Activated CD4-positive, alpha-beta T cell treated with anti-CD3 and anti-CD28 coated beads, Interleukin-2, amount 50 U/mL, for 24 hours (primary cell): ENCODE measurements around the gene NUF2.
"Not testable (repeated sequence)": the region's sequence is repeated elsewhere in the genome, so short reads cannot be mapped to it uniquely, and the experiment has no call there.

Experiments used
- DNase-seq, 2 donors: peaks; one replicate each; pipeline ENCODE4 v3.0.0-alpha.2; 2020; ENCODE audit warnings: low read depth in 1 of 2, low spot score in 1 of 2

Gene NUF2

DNA sequence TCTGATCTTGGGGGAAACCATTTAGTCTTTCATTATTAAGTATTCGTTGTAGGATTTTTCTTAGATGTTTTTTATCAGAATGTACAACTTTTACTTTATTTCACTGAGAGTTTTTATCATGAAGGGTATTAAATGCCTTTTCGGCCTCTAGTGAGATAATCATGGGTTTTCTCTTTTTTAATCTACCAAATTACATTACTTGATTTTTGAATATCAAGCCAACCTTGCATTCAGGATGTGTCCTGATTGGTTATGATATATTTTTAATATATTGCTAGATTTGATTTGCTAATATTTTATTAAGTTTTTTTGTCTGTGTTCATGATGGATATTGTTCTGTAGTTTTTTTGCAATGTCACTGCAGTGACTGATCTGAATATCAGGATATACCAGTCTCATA is 9.4 kb downstream of the NUF2 start:
- DNase-seq = no peak

DNA sequence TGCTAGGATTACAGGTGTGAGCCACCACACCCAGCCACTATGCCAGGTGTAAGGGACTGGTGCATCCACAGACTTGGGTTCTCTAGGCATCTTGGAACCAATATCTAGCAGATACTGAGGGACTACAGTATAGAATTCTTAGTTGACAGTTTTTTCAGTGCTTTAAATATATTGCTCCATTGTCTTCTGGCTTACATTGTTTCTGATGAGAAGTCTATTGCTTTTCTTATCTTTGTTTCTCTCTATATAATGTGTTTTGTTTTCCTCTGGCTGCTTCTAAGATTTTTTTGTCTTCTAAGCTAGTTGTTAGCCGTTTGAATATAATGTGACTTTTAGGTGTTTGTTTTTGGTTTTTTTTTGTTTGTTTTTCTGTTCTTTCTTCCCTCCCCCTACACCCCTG is 13.5 kb downstream of the NUF2 start:
- DNase-seq = no peak

DNA sequence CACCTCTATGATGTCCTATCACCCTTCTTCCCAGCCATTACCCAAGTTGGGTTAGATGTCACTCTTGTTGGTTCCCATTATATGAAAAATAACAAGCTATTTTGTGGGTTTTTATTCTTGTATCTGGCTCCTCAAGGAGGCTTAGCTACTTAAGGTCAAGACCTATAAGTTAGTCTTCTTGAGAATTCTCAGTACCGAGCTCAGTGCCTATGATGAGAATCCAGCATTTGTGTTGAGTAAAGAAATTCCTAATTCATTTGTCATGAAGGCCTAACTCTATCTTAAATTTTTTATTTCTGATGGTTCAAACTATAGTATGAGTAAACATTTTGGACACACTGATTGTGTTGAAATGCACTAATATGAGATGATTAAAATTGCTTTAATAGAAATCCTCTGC is 15.9 kb downstream of the NUF2 start:
- DNase-seq = no peak

DNA sequence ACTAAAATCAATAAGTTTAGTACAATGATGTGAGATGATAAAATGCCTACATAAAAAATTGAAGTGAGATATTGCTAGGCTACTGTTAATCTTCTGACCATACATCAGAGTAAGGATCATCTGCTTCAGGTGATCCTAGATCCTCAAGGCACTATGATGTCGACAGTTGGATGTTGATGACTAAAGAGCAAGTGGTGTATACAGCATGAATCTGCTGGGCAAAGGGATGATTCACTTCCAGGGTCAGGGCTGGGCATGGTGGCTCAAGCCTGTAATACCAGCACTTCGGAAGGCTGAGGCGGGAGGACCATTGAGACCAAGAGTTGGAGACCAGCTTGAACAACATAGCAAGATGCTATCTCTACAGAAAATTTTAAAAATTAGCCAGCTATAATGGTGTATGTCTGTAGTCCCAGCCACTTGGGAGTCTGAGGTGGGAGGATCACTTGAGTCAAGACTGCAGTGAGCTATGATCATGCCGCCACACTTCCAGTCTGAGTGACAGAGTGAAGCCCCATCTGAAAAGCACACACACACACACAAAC is 24.6 kb downstream of the NUF2 start:
- DNase-seq = no peak

DNA sequence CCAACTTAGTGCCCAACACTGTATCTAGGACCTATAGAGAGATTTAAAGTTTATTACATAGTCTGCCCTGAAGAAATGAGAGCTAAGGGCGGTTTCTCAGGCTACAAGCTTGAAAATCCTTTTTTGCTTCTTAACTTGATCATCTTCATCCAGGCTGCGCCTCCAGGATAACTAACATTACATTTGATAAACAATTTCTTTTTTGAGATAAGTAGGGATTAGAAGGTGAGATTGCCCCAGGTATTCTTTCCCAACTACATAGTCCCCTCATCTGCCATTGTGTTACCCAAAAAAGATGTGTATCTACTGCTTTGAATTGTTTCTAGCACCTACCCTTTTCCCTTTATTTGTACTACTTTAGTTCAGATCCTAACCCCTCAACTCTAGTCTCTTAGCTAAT is 25.4 kb downstream of the NUF2 start:
- no peak for DNase-seq

DNA sequence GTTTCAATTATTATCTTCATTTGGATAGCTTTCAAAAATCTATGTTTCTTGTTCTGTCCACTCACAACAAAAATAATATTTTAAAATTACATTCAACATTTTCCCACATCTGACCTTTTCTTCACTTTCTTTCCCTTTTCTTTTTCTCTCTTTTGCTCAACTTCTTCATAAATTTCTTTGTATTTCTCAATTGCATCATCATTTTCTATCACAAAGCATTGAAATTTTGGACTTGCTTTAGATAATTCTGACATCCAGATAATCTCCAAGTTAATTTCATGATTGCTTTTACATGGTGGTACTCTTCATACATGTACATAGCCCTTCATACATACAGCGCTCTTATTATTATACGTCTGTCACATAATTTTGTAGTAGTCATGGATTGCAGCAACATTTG is 30.2 kb downstream of the NUF2 start:
- DNase-seq = no peak

DNA sequence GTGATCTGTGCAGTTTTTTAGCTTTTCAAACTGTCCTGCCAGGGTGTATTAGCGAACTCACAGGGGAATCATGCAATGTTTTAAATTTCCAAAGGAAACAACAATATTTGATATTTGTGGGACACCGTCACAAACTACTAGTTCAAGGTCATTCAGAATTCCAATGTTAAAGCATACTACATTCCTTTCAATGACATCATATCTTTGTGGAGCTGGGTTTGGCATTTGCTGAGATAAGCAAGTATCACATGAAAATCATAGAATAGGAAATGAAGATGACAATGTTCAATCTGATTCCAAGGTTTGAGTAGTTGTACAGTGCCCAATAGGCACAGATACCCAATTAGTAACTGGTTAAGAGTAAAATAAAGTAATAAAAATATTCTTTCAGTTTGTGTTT is 35.6 kb downstream of the NUF2 start:
- DNase-seq = no peak

DNA sequence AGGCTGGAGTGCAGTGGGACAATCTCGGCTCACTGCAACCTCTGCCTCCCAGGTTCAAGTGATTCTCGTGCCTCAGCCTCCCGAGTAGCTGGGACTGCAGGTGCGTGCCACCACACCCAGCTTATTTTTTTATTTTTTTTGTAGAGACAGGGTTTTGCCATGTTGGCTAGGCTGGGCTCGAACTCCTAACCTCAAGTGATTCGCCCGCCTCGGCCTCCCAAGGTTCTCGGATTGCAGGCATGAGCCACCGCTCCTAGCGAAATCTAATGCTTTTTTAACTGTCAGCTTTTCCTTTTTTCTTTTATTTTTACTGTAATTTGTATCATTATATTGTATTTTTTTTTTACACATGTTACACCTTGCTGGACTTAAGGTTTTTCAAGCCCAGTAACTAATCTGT is 36.4 kb downstream of the NUF2 start:
- DNase-seq = not testable (repeated sequence)

DNA sequence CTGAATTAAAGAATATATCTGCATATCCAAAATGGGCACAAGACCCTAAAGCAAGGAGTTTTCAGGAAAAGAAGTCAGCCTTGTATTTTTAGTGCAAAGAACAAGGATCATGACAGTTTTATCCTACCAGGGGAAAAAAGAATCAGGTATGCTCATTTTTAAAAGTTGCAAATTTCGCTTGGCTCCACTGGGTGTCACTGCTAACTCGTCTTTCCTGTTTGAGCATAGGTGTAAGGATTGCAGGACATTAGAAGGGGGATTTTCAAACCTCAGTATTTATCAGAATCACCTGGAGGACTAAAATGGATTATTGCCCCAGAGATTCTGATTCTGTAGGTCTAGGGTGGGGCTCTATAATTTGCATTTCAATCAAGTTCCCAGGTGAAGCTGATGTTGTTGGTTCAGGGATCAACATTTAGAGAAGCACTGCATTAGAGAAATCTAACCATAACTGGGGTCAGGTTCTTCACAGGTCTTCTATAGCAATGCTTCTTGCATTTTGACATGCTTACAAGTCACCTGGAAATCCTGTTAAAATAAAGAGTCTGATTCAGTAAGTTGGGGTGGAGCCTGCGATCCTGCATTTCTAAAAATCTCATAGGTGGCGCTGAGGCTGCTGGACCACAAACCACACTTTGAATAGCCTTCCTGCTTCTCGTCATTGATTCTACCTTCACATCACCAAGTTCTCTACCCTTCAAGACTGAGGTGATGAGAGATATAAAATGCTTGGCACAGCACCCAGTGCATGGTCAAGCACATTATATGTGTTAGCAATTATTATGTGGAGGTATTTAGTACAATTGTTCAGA is 39.6 kb downstream of the NUF2 start:
- DNase-seq = no peak

DNA sequence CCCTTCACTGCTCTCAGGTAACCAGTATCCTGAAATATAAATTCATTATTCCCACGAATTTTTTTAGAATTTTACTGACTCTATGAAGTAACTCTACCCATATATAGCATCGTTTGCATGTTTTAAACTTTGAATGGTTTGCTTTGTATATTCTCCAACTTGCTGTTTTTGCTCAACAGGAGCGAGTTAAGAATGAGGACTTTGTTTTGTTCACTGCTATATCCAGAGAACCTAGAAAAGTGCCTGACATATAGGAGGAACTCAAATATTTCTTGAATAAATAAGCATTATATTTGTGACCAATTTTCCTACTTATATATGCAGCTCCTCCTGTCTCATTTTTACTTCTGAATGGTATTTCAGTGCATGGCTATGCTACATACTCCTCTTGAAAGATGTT is 43.4 kb downstream of the NUF2 start:
- DNase-seq = no peak

DNA sequence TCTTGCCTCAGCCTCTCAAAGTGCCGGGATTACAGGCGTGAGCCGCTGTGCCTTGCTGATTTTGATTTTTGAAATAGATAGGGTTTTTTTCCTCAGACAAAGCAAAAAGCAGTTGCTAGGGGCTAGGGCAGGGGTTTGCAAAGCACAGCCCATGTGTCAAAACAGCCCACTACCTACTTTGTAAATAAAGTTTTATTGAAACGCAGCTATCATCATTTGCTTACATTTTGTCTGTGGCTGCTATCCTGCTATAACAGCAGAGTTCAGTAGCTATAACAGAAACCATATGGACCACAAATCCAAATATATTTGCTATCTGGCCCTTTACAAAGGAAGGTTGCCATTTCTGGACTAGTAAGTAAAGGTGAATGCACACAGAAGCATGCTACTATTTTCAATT is 44.8 kb downstream of the NUF2 start:
- no peak for DNase-seq

DNA sequence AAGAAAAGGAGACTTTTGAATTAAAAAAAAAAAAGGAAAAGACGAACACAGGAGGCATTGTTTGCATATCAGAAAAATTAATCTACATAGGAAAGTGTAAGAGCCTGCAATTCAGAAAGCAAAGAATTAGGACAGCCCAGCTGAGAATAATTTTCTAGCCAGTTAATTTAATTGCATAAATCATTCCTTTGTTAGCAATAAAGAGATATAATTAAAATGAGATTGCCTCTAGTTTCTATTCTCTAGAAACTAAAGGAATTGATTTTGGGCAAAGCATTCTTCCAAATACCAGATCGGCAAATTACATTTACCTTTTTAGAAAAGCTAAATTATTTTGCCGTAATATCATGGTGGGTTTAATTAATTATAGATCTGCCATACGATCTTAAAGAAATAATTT is 46.0 kb downstream of the NUF2 start:
- no peak for DNase-seq

DNA sequence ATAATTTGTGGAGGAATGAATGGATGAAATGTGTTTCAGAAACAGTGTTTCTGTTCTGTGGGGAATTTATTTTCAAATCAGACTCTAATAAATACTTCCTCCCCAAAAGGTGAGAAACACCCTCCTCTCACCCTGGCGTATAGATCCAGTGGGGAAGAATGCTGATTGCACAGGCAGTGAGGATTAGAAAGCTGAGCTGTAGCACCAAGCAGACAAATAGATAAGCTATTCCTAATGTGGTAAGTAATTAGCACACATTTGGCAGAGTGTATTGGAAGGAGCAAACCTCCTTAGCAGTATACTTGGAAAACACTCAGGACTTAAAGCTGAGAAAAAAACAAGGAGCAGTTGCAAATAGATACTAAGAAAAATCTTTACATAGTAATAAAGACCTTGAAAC is 50.8 kb downstream of the NUF2 start:
- DNase-seq = no peak

DNA sequence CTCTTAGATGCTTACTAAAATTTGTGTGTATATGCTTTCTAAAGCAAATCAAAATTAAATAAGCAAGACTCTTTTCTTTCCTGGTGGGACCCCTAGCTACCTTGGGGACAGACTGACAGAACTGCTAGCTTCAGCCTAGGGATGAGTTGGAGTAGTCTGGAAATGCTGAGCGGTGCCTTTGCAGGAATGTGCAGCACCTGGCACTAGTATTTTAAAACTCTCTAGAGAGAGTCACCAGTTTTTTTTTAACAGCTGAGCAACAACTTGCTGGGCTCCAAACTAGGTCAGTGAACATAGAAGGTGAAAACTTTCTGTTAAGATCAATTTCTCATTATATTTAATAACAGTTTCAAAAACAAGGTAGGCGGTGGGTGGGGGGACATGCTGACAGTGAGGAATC is 56.8 kb downstream of the NUF2 start:
- no peak for DNase-seq

DNA sequence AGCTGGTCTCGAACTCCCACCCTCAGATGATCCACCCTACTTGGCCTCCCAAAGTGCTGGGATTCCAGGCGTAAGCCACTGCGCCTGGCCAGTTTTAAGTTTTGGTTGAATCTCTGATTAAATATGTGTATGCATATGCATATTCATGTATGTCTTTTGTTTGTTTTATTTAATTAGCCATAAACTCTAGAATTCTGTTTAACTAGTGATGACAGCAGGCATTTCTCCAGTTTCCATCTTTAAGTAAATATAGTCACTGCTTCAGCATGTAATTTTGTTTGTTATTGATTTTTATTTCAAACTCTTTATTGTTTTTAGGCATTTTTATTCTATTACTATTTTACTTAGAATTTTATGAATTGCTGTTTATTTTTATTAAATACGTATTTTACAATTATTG is 58.0 kb downstream of the NUF2 start:
- DNase-seq = no peak

DNA sequence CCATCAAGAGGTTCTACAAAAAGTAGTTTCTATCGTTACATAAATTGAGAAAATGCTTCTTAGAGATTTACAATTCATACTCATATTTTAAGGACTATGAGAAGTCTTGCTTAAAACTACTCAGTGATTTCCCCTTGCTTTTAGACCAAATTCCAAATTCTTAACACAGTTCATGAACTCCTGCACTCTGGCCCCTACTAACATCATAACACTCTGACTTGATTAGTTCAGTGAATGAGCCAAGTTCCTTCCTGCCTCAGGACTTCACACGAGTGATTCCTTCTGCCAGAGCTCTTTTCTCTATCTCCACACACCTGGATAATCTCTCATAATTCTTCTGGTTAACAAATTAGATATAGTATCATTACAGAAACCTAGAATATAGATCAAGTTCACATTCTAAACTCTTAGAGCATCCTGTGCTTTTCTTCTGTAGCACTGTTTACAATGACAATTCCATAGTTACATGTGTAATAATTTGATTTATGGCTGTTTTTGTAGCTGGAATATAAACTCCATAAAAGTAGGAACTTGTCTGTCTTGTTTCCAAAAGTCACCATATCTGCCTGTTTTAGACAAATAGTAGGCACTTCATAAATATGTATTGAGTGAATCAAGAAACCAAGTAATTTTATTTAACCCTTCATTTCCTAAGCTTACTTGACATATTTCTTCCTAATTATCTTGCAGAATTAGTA is 59.9 kb downstream of the NUF2 start:
- no peak for DNase-seq

DNA sequence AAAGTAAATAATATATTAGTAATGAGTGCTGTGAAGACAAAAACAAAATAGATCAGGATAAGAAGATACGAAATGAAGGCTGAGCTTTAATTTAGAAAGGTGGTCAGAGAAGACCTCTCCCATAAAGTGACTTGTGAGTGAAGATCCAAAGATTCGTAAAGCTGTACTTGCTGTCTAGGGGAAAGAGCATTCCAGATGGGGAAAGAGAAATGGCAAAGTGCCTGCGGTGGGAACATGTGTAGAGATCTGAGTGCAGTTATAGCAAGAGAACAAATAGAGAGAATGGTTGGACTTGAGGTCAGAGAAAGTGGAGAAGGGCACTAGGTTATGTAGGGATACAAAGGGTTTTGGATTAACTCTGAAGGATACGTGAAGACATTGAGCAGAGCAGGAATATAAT is 60.6 kb downstream of the NUF2 start:
- DNase-seq = no peak

DNA sequence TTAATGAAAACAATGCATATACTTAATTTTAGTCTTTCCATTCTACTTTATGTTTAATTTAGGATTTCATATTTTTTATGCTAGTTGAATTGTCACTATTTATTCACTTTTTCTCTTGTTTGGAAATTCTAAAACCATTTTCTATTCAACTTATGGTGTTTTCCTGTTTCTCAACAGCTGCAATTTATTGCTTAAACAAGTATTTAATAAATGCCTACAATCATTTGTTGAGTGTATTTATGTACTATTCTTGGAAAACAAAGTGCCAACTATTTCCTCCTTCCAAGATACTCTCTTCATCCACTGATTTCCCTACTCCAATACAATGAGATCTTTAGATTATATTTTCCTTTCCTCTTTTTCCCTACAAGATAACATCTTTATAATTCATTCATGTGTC is 65.4 kb downstream of the NUF2 start:
- DNase-seq = no peak

DNA sequence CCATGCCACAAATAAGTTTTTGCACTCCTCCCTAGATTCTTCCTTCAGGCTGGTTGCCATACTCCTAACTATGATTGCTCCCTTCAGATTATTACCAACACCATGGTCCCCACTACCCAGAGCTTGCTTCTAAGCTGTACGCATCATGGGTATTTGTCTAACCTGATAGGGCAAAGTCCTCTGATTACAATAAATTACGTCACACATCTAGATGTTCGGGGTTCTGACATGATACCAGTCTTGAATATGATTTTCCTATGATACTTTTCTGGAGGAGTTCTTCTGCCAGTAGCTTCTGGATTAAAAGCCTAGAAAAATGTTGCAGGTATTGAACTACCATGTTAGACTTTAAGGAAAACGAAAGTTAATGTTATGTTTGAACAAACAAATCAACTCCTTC is 67.2 kb downstream of the NUF2 start:
- no peak for DNase-seq

DNA sequence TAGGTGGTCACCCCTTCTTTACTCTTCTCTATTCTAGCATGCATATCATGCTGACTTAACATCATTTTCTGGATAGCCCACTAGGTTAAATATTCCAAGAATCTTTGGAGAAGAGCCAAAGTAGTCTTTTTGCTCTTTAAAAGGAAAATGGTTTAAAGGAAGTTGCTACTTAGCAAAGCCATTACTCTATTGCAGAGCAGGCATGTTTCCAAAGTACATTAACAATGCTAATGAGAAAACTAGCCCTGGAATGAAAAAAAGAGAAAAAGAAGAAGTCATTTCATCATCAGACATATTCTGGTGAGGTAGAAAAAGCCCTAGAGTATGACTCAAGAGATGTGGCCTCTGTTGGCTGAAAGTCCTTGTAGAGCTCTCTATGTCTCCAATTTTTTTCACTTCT is 74.0 kb downstream of the NUF2 start:
- no peak for DNase-seq

DNA sequence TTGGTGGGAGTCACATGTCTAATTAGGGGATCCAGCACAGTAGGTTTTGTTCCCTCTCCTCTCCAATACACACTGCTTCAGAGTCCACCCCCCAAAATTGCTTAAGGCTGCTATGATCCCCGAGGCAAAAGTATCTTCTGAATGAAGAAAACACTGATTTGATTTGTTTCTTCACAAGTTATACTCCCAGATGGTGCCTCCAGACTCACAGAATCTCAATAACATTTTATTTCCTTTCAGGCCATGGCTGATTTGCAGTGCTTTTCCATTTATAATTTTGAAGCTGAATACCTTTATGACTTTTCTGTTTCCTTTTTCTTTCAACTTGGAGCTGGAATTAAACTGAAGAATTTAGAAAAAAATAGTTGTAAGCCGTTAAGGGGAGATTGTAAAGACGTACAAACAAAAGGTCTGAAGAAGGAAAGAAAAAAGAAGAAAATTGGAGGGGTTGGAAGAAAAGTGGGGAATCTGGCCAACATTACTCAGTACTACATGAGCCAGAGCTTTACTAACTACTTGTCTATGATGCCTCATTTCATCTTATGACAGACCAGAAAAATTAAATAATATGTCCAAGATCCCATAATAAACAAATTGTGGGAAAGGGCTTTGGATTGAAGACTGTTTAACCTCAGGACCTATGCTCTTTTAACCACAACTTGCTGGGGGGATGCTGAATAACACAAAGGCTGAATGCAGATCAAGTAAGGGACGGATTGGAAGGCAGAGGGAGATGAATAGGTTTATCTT is 75.9 kb downstream of the NUF2 start:
- no peak for DNase-seq

DNA sequence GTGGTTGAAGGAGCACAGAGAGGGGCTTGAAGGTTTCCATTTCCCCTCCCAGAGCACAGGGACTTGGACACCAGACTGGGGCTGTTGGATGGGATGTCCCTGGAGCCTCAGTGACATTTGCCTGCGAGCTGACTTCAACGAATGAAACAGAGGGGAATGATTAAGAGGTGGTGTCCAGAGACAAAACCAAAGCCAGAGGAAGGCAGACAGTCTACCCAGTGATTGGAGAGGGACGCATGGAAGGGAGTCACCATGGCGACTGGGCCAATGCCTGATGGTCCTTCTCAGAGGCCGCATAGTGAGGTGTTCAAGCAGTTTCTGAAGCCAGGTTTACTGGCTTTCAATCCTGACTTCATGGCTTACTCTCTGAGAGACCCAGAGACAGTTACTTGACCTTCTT is 77.2 kb downstream of the NUF2 start:
- no peak for DNase-seq
